NCI-H524 (cell line): ENCODE measurements around the gene DNAAF3.

Source experiments
- DNase-seq, 2 experiments: peaks; one replicate each; lab custom pipeline; 2025; lab: John Stamatoyannopoulos, UW

DNAAF3 gene

DNA sequence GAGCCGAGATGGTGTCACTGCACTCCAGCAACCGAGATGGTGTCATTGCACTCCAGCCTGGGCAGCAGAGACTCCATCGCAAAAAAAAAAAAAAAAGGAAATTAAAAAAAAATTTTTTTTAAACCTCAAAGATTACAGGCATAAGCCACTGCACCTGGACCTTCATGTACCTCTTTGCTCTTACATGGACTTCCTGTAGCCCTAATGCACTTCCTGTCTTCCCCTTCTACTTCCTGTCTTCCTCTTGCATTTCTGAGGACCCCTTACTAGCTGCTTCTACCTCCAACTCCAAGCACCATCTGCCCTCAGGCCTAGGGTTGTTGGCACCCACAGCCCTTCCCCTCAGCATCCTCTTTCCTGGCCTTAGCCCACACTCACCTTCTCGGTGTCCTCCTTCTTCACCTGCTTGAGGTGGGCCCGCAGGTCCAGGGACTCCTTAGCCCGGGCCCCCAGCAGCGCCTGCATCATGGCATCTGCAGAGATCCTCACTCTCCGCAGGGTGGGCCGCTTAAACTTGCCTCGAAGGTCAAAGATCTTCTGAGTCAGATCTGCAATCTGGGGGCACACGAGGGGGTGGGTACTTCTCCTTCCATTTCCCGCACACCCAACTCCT is 12.7 kb downstream of the DNAAF3 start:
- no peak for DNase-seq

DNA sequence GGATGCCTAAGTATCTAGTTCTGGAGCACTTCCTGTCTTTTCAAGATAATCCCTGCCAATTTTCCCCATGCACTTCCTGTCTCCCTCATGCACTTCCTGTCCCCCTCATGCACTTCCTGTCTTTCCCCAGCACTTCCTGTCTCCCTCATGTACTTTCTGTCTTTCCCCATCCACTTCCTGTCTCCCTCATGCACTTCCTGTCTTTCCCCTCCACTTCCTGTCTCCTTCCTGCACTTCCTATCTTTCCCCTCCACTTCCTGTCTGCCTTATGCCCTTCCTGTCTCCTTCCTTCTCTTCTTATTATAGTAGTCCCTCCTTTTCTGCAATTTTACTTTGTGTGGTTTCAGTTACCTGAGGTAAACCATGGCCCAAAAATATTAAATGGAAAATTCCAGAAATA is 14.4 kb downstream of the DNAAF3 start:
- peak; percentile 42 to 80 for DNase-seq

DNA sequence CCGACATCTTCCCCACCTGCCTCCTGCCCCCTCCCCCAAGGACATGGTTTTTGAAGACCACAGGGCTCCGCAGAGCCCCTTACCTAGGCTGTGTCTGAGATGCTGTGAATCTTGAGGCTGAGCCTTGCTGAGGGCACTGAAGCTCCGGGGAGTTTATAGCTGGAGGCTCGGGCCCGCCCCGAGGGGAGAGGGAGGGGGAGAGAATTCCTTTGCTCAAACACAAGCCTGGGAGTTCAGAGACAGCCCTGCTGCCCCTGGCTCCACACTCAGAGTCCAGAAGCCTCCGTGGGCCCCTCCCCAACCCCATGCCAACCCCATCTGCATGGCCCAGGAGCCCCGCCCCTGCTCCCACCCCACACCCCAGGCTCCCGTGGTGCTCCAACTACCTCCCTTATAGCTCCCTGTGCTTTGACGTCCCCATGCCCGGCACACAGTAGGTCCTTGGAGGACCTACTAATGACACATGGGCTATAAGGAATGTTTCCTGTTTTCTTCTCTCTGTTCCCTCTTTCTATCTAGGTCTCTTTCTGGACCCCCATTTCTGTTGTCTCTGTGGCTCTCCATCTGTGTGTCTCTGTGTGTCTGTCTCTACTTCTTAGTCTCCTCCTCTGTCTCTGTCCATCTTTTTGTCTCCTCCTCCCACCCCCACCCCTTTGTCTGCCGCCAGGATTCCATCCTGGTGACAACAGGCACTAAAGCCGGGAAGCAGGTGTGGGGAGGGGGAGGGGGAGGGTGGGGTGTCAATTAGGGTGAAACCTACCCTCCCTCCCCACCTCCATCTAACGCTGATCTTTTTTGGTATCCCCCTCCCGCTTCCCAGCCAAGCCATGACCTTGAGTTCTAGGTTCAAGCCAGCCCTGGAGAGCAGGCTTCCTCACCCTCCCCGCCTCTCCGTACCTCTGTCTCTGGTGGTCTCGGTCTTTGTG is 17.1 kb downstream of the DNAAF3 start, which contains the start of gene TNNT1:
TNNT1 (minus strand) TSS at position 129 of the 926 bp plus-strand sequence. CDS start 2,049 bp downstream, outside the sequence.
- DNase-seq: peak in 1 of 2 experiments; percentile 14

DNA sequence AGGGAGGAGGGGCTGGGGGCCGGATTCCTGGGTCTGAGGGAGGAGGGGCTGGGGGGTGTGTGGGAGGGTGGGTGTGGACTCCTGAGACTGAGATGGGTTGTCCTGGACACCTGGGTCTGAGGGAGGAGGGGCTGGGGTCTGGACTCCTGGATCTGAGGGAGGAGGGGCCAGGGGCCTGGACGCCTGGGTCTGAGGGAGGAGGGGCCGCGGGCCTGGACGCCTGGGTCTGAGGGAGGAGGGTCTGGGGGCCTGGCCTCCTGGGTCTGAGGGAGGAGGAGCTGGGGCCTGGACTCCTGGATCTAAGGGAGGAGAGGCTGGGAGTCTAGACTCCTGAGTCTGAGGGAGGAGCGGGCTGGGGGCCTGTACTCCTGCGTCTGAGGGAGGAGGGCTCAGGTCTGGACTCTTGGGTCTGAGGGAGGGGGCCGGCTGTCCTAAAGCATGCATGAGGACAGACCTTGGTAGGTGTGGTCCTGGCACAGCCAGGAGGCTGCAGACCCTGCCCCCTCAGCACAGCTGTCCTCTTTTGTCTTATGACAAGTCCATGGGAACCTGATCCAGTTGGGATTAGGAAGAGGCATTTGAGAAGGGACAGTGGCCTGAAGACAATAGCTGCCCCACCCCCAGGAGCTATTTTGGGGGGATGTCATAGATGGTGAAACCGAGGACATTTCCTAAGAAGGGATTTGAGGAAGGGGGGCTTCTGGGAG is 18.7 kb downstream of the DNAAF3 start:
- DNase-seq: peak; percentile 55 to 78

DNA sequence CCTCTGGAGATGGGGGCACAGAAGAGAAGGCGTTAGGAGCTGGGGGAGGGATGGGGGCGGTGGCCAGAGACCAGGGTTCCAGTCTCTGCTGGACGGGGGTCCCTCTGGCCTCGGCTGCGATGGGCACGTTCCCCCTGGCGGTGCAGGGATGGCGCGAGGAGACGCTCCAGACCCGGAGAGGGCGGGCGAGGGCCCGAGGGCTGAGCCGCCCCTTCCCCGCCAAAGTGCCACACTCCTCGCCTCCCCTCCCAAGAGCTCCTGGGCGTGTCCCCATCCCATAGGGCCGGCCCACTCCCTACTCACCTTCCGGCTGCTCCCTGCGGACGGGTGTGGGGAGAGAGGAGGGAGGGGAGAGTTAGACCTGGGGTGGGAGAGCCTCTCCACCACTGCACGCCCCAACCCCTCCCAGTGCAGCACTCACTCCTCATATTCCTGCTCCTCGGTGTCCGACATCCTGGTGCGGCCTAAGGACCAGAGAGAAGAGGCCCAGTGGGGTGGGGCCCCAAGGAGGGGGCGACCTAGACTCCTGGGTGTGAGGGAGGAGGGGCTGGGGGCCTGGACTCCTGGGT is 19.6 kb downstream of the DNAAF3 start:
- peak in 1 of 2 experiments; percentile 34 for DNase-seq

DNA sequence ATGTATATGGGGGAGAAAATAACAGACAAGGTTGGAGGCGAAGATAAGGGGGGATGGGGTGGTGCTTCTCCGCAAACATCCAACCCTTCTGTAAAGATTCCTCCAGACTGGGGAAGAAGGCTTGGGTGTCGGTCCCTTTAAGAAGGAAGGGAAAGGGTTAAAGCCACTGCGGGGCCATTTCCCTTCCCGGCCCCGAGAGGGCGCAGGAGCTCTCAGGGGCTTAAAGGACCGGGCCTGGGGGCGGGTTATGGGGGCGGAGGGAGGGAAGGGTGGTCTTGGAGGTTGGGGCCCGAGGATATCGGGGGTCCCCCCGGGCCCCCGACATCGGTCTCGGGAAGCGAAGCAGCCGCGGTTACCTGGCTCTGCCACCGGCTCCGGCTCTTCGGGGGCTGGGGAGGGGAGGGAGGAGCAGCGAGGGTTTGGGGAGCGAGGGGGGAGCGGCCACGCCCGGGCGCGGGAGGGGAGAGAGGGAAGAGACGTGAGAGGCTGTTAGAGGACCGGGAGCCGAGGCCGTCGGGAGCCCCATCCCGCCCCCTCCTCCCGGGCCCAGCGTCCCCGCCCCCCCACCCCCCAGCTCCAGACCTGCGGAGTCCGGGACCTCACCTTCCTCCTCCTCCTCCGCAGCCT is 20.2 kb downstream of the DNAAF3 start:
- DNase-seq: peak in 1 of 2 experiments; percentile 31

DNA sequence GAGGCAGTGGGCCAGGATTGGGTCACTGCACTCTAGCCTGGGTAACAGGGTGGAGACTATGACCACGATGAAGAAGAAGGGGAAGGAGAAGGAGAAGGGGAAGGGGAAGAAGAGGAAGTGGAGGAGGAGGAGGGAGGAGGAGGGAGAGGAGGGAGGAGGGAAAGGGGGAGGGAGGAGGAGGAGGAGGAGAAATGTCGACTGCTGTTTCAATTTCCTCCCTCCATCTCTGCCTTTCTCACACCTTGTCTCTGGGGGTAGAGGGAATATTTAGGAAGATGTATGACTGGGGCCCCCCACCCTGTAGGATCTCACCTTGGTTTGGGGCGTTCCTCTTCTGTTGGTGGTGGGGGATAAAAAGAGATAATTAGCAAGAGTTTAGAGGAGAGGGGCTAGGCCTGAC is 21.2 kb downstream of the DNAAF3 start:
- no peak for DNase-seq

DNA sequence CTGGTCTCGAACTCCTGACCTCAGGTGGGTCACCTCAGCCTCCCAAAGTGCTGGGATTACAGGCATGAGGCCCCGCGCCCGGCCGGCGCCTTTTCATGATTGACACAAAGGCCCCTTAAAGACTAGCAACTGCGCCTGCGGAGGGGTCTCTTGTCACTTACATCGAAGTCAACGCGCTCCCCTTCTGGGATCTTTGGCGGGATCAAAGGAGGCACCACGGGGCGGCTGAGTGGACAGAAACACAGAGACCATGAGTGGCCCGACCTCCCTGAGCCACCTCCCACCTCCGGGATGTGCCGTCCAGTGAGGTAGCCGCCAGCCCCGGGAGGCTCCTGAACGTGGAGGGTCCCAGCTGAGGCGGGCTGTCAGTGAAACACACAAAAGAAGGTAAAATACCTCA is 24.7 kb downstream of the DNAAF3 start:
- DNase-seq: no peak

DNA sequence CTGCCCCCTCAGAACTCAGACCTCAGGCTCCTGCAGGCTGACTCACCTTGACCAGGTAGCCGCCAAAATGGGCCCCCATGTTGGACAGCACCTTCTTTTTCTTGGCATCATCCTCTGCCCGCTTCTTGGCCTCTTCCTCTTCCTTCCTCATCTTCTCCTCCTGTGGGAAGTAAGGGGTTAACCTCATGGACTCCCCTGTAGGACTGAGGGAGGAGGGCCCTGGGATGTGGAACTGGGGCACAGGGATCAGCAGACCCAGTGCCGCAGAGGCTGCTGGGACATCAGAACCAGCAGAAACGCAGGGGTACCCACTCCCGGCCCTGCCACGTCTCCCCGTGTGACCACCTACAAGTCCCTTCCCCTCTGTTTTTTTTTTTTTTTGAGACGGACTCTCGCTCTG is 28.5 kb downstream of the DNAAF3 start:
- no peak for DNase-seq

DNA sequence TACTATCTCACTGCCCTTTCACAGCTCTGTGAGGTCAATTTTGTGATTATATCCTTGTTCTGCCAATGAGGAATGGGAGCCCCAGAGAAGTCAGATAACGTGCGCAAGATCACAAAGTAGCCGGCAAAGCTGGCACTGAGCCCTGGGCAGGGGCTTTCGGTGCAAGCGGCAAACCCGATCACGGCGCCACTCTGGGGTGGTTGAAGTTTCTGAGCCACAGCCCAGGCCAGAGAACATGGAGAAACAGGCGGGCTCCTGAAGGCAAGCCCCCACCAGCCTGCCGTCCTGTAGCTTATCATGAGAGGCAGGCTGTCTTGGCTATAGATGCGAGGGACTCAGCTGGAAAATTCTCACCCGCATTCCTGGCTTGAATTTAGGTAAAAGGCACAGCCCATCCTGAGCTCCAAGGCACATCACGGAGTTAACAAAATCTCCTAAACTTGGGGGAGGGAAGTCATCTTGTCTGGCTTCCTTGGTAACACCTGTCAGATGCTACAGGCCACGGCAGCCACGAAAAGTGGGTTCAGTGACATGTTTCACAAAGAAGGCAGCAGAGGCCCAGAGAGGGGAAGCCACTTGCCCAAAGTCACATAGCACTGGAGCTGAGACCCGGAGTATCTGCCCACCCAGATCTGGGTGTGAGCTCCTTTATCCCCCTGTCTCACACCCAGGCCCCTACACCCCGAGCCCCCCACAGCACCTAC is 29.9 kb downstream of the DNAAF3 start:
- no peak for DNase-seq

DNA sequence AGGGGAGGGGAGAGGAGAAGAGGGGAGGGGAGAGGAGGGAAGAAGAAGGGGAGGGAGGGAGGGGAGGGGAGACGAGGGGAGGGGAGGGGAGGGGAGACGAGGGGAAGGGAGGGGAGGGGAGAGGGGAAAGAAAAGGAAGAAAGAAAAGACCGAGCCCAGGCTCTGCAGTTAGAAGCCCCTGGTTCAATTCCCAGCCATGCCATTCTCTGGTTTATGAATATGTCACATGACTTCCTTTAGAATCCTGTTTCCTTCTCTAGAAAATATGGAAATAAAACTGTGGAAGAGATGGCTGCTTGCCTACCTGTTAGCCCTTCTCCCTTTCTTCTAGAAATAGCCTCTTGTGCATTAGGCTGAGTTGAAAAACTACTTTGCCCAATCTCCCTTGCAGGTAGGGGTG is 31.7 kb downstream of the DNAAF3 start:
- no peak for DNase-seq

DNA sequence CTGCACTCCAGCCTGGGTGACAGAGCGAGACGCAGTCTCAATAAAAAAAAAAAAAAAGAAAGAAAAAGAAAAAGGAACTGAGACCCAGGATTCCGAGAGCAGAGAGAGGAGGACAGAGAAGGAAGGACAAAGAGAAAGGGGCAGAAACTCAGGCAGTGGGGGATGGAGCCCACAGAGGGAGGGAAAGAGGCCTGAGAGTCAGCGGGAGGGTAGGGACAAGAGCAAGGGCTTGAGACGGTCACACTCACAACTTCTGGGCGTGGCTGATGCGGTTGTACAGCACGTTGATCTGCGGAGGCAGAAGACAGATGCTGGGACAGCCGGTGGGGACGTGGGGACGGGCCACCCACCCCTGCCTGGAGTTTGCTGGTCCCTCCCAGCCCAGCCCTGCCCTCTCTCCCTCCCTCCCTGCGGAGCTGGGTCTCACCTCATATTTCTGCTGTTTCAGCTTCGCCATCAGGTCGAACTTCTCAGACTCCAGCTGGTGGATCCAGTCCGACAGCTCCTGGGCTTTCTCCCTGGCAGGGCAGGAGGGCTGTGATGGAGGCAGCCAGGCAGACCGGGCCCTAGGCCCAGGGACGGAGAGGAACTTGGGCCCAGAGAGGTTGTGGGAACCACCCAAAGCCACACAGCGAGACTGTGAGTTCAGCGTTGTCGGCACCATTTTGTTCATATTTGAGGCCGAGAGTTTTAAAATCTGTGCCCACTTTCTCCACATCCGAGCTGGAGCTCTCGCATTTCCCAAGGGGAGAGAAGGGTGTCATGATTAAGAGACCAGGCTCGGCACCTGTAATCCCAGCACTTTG is 32.6 kb downstream of the DNAAF3 start:
- DNase-seq: peak; percentile 31 to 86

DNA sequence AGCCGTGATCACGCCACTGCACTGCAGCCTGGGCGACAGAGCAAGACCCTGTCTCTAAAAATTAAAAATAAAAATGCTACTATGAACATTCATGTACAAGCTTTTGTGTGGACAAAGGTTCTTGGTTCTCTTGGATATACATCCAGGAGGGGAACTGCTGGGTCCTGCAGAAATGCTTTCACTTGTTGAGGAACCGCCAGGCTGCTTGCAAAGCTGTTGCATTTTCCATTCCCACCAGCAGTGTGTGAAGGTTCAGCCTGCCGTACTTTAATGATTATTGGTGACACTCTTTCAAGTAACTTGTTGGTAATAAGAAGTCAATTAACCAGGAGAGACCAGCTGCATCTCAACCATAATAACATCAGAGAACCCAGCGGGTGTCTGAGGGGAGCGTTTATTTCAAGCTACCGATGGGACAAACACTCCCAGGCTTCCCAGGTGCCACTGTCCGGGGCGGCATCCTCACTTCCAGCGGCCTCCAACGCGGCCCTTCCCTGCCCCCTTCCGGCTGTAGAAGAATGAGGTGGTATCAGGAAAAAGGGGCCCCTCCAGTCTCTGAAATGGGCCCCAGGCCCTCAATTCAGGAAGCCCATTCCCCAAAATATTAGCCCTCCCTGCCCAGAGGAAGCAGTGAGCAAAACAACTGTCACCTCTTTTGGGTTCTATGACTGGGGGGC is 33.8 kb downstream of the DNAAF3 start:
- DNase-seq: peak in 1 of 2 experiments; percentile 32

DNA sequence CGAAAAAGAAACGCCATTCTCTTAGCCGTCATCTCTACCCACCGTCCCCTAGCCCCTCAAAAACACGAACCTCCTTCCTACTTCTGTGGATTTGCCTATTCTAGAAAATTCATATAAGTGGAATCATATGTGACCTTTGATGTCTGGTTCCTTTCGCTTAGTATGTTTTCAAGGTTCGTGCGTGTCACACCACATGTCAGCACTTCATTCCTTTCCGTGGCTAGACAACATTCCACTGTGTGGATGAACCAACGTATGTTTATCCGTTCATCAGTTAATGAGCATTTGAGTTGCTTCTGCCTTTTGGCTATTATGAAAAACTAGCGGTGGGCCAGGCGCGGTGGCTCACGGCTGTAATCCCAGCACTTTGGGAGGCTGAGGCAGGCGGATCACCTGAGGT is 35.0 kb downstream of the DNAAF3 start:
- DNase-seq: no peak

DNA sequence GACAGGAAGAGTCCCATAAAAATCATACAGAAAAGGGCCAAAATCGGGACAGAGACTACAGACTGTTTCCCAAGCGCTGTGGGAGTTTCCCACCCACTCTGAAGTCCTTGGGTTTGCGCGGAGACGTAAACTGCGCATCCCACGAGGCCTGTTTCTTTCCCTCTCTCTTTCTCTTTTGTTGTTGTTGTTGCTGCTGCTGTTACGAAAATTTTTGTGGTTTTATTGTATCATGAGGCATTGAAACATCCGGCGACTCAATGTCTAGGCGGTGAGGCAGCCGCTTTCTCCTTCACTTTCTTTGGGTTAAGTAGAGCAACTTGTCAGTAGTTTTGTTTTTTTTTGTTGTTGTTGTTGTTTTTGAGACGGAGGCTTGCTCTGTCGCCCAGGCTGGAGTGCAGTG is 47.4 kb downstream of the DNAAF3 start:
- DNase-seq: no peak

DNA sequence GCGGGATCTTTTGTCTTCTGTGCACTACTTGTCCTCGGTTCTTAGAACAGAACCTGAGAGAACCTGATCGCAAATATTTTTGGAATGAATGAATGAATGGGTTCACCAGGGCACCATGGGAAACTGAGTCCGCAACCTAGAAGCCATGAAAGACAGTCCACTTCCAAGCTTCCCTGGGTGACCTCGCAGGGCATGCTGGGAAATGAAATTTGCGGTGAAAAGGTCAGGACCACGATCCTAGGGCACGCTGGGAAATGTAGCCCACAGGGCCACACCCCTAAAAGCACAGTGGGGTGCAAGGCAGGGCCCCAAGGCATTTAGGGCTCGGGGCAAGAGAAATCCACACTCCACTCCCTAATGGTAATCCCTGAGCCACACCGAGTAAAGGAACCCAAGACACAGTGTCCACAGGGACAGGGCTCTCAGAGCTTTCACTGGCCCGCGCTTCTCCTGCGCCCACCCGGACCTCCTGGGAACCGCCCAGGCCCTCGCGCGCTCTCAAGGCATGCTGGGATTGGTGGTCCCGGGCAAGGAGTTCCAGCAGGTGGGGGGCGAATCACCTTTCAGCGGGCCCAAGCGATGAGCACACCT is 47.9 kb downstream of the DNAAF3 start:
- DNase-seq: no peak

DNA sequence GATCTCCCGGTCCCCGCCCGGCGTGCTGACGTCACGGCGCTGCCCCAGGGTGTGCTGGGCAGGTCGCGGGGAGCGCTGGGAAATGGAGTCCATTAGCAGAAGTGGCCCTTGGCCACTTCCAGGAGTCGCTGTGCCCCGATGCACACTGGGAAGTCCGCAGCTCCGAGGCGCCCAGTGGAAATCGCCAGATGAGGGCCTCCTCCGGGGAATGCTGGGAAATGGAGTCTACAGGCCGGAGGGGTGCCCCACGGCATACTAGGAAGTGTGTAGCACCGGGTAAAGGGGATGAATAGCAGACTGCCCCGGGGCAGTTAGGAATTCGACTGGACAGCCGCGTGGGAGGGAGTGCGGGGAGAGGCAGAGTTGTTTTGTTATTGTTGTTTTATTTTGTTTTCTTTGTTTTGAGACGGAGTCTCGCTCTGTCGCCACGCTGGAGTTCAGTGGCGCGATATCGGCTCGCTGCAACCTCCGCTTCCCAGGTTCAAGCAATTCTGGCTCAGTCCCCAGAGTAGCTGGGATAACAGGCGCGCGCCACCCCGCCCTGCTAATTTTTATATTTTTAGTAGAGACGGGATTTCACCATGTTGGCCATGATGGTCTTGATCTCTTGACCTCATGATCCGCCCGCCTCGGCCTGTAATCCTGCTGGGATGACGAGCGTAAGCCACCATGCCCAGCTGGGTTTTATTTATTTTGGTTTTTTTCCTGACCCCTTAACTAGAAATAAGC is 48.6 kb downstream of the DNAAF3 start:
- peak; percentile 98 to 99 for DNase-seq

DNA sequence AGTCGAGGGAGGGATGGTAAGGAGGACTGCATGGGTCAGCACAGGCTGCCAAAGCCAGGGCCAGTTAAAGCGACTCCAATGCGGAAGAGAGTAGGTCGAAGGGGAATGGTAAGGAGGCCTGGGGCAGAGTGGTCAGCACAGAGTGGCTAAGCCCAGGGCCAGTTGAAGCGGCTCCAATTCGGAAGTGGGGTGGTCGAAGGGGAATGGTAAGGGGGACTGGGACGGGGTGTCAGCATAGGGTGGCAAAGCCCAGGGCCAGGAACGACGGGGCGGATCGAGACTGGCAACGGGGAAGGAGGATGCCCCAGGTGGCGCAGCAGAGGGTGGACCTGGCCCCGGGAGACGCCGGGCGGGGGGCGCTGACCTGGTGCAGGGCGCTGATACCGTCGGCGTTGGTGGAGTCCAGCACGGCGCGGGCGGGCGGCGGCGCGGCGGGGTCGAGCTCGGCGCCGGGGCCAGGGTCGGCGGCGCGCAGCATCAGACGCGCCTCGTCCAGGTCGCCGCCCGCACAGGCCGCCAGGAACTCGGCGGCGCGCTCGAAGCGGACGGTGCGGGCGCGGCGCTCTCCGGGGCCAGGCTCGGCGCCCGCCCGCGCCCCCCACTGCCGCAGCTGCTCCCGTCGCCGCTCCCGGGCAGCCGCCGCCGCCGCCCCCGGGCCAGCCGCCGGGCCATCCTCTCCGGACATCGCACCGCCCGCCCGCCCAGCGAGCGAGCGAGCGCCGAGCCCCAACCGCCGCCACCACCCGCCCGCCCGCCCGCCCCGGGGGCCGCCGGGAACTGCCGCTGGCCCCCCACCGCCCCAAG is 49.4 kb downstream of the DNAAF3 start, which contains the start of gene PPP1R12C:
PPP1R12C (minus strand) TSS at position 779 of the 804 bp plus-strand sequence; CDS start at position 685, 94 bp downstream.
- DNase-seq: no peak
